ENCODE data around the gene HTRA3. TPM values are rescaled to one million over a fixed set of nuclear protein-coding genes. Genes with fewer than 3 reads are reported as not detected.

Gene HTRA3
- total and polyA plus RNA-seq, 7 experiments from 2014 or later = not detected

- intact Hi-C loops (cut with micrococcal nuclease) = no loop called here
- H3K4me3 ChIP-seq (ENCODE audit: low read length) = no peak overlapping the region
- H3K9me3 ChIP-seq (ENCODE audit: control insufficient read depth in 2 of 3, low read length in 3 of 3) = no peaks in the 10 kb centered on the region
- H3K4me1 ChIP-seq (ENCODE audit: control insufficient read depth in 2 of 2, insufficient read depth in 2 of 2, low read length in 2 of 2) = no peaks in the 10 kb centered on the region
- Mint-ChIP-seq H3K36me3 (peaks cover 0 to 8% (median 0%) of the 10 kb centered on the region in 5 donors), H3K4me3 (no peak overlapping the region), H3K27ac (no peak overlapping the region), H3K27me3 (peaks cover 0 to 8% (median 5%) of the 10 kb centered on the region in 5 donors), H3K4me1 (peaks cover 0 to 1% (median 0%) of the 10 kb centered on the region in 7 donors), H3K9me3 (peaks cover 0 to 7% (median 0%) of the 10 kb centered on the region in 11 donors)
- ChIA-PET POLR2A (no interaction called here), CTCF (no interaction called here)
- ATAC-seq (no peak), DNase-seq (no peak)
- no peaks in the 10 kb centered on the region for H3K27me3 ChIP-seq (ENCODE audit: control insufficient read depth in 2 of 2, insufficient read depth in 2 of 2, low read length in 2 of 2)
- H3K27ac ChIP-seq (ENCODE audit: low read depth, low read length) = no peak overlapping the region
- H3K36me3 ChIP-seq (ENCODE audit: control insufficient read depth in 2 of 3, insufficient read depth in 3 of 3, low read length in 3 of 3) = no peaks in the 10 kb centered on the region
These were observed 80.8 kb downstream of the HTRA3 start for GRCh38 chr4:8350352-8350751.

GRCh38 chr4:8350841-8351461, 81.4 kb downstream of the HTRA3 start:
- peaks cover 0 to 1% (median 0%) of the 10 kb centered on the region in 7 donors for H3K4me1 Mint-ChIP-seq
- peaks cover 0 to 8% (median 5%) of the 10 kb centered on the region in 5 donors for H3K27me3 Mint-ChIP-seq
- Histone ChIP-seq H3K4me3 (ENCODE audit: low read length) (no peak overlapping the region), H3K27me3 (ENCODE audit: control insufficient read depth in 2 of 2, insufficient read depth in 2 of 2, low read length in 2 of 2) (no peaks in the 10 kb centered on the region), H3K27ac (ENCODE audit: low read depth, low read length) (no peak overlapping the region), H3K9me3 (ENCODE audit: control insufficient read depth in 2 of 3, low read length in 3 of 3) (no peaks in the 10 kb centered on the region), H3K36me3 (ENCODE audit: control insufficient read depth in 2 of 3, insufficient read depth in 3 of 3, low read length in 3 of 3) (no peaks in the 10 kb centered on the region), H3K4me1 (ENCODE audit: control insufficient read depth in 2 of 2, insufficient read depth in 2 of 2, low read length in 2 of 2) (no peaks in the 10 kb centered on the region)
- peaks cover 0 to 7% (median 0%) of the 10 kb centered on the region in 11 donors for H3K9me3 Mint-ChIP-seq
- POLR2A ChIA-PET = no interaction called here
- no peak overlapping the region for H3K4me3 Mint-ChIP-seq
- peaks cover 0 to 8% (median 0%) of the 10 kb centered on the region in 5 donors for H3K36me3 Mint-ChIP-seq
- intact Hi-C loops (cut with micrococcal nuclease) = no loop called here
- CTCF ChIA-PET = no interaction called here
- DNase-seq (no peak), ATAC-seq (no peak)
- H3K27ac Mint-ChIP-seq = no peak overlapping the region

GRCh38 chr4:8351931-8352367, 82.4 kb downstream of the HTRA3 start:
- H3K4me1 Mint-ChIP-seq = peaks cover 0 to 1% (median 0%) of the 10 kb centered on the region in 7 donors
- H3K27ac Mint-ChIP-seq = no peak overlapping the region
- H3K27me3 ChIP-seq (ENCODE audit: control insufficient read depth in 2 of 2, insufficient read depth in 2 of 2, low read length in 2 of 2) = no peaks in the 10 kb centered on the region
- ChIA-PET CTCF (no interaction called here), POLR2A (no interaction called here)
- no peaks in the 10 kb centered on the region for H3K36me3 ChIP-seq (ENCODE audit: control insufficient read depth in 2 of 3, insufficient read depth in 3 of 3, low read length in 3 of 3)
- no peaks in the 10 kb centered on the region for H3K4me1 ChIP-seq (ENCODE audit: control insufficient read depth in 2 of 2, insufficient read depth in 2 of 2, low read length in 2 of 2)
- no peaks in the 10 kb centered on the region for H3K9me3 ChIP-seq (ENCODE audit: control insufficient read depth in 2 of 3, low read length in 3 of 3)
- DNase-seq = no peak
- no peak overlapping the region for H3K27ac ChIP-seq (ENCODE audit: low read depth, low read length)
- peaks cover 0 to 7% (median 0%) of the 10 kb centered on the region in 11 donors for H3K9me3 Mint-ChIP-seq
- peaks cover 0 to 8% (median 0%) of the 10 kb centered on the region in 5 donors for H3K36me3 Mint-ChIP-seq
- no peak overlapping the region for H3K4me3 ChIP-seq (ENCODE audit: low read length)
- intact Hi-C loops (cut with micrococcal nuclease) = no loop called here
- H3K27me3 Mint-ChIP-seq = peaks cover 0 to 8% (median 5%) of the 10 kb centered on the region in 5 donors
- ATAC-seq = no peak
- H3K4me3 Mint-ChIP-seq = no peak overlapping the region

GRCh38 chr4:8352368-8353157, 83.0 kb downstream of the HTRA3 start:
- H3K36me3 ChIP-seq (ENCODE audit: control insufficient read depth in 2 of 3, insufficient read depth in 3 of 3, low read length in 3 of 3) = no peaks in the 10 kb centered on the region
- H3K27me3 ChIP-seq (ENCODE audit: control insufficient read depth in 2 of 2, insufficient read depth in 2 of 2, low read length in 2 of 2) = no peaks in the 10 kb centered on the region
- Mint-ChIP-seq H3K27me3 (peaks cover 0 to 8% (median 5%) of the 10 kb centered on the region in 5 donors), H3K4me1 (peaks cover 0 to 1% (median 0%) of the 10 kb centered on the region in 7 donors), H3K36me3 (peaks cover 0 to 8% (median 0%) of the 10 kb centered on the region in 5 donors), H3K9me3 (peaks cover 0 to 7% (median 0%) of the 10 kb centered on the region in 11 donors), H3K4me3 (no peak overlapping the region), H3K27ac (no peak overlapping the region)
- CTCF ChIA-PET = no interaction called here
- no peaks in the 10 kb centered on the region for H3K9me3 ChIP-seq (ENCODE audit: control insufficient read depth in 2 of 3, low read length in 3 of 3)
- ATAC-seq (no peak), DNase-seq (no peak)
- H3K4me3 ChIP-seq (ENCODE audit: low read length) = no peak overlapping the region
- H3K4me1 ChIP-seq (ENCODE audit: control insufficient read depth in 2 of 2, insufficient read depth in 2 of 2, low read length in 2 of 2) = no peaks in the 10 kb centered on the region
- H3K27ac ChIP-seq (ENCODE audit: low read depth, low read length) = no peak overlapping the region
- intact Hi-C loops (cut with micrococcal nuclease) = no loop called here
- POLR2A ChIA-PET = no interaction called here

GRCh38 chr4:8353158-8353669, 83.7 kb downstream of the HTRA3 start:
- Histone ChIP-seq H3K4me1 (ENCODE audit: control insufficient read depth in 2 of 2, insufficient read depth in 2 of 2, low read length in 2 of 2) (no peaks in the 10 kb centered on the region), H3K4me3 (ENCODE audit: low read length) (no peak overlapping the region), H3K27me3 (ENCODE audit: control insufficient read depth in 2 of 2, insufficient read depth in 2 of 2, low read length in 2 of 2) (no peaks in the 10 kb centered on the region), H3K27ac (ENCODE audit: low read depth, low read length) (no peak overlapping the region), H3K9me3 (ENCODE audit: control insufficient read depth in 2 of 3, low read length in 3 of 3) (no peaks in the 10 kb centered on the region), H3K36me3 (ENCODE audit: control insufficient read depth in 2 of 3, insufficient read depth in 3 of 3, low read length in 3 of 3) (no peaks in the 10 kb centered on the region)
- H3K4me3 Mint-ChIP-seq = no peak overlapping the region
- H3K9me3 Mint-ChIP-seq = peaks cover 0 to 7% (median 0%) of the 10 kb centered on the region in 11 donors
- DNase-seq (no peak), ATAC-seq (no peak)
- H3K4me1 Mint-ChIP-seq = peaks cover 0 to 1% (median 0%) of the 10 kb centered on the region in 7 donors
- CTCF ChIA-PET = no interaction called here
- POLR2A ChIA-PET = no interaction called here
- H3K27me3 Mint-ChIP-seq = peaks cover 0 to 8% (median 5%) of the 10 kb centered on the region in 5 donors
- intact Hi-C loops (cut with micrococcal nuclease) = no loop called here
- H3K36me3 Mint-ChIP-seq = peaks cover 0 to 8% (median 0%) of the 10 kb centered on the region in 5 donors
- H3K27ac Mint-ChIP-seq = no peak overlapping the region

- no peak for ATAC-seq
- Mint-ChIP-seq H3K4me1 (peaks cover 0 to 1% (median 0%) of the 10 kb centered on the region in 7 donors), H3K9me3 (peaks cover 0 to 7% (median 0%) of the 10 kb centered on the region in 11 donors)
These were observed 84.4 kb downstream of the HTRA3 start for GRCh38 chr4:8353912-8354453.

More at GRCh38 chr4:8353912-8354453, 84.4 kb downstream of the HTRA3 start:
- H3K4me3 Mint-ChIP-seq = no peak overlapping the region
- no peak overlapping the region for H3K4me3 ChIP-seq (ENCODE audit: low read length)
- no peaks in the 10 kb centered on the region for H3K9me3 ChIP-seq (ENCODE audit: control insufficient read depth in 2 of 3, low read length in 3 of 3)
- H3K36me3 ChIP-seq (ENCODE audit: control insufficient read depth in 2 of 3, insufficient read depth in 3 of 3, low read length in 3 of 3) = no peaks in the 10 kb centered on the region
- peaks cover 0 to 8% (median 5%) of the 10 kb centered on the region in 5 donors for H3K27me3 Mint-ChIP-seq
- ChIA-PET POLR2A (no interaction called here), CTCF (no interaction called here)
- no peak overlapping the region for H3K27ac Mint-ChIP-seq
- no peaks in the 10 kb centered on the region for H3K4me1 ChIP-seq (ENCODE audit: control insufficient read depth in 2 of 2, insufficient read depth in 2 of 2, low read length in 2 of 2)
- no peak for DNase-seq
- no peaks in the 10 kb centered on the region for H3K27me3 ChIP-seq (ENCODE audit: control insufficient read depth in 2 of 2, insufficient read depth in 2 of 2, low read length in 2 of 2)
- H3K36me3 Mint-ChIP-seq = peaks cover 0 to 8% (median 0%) of the 10 kb centered on the region in 5 donors
- H3K27ac ChIP-seq (ENCODE audit: low read depth, low read length) = no peak overlapping the region
- intact Hi-C loops (cut with micrococcal nuclease) = no loop called here
